Raji (cell line): Measurements from ENCODE around the gene PSME3IP1.
A peak's percentile ranks its signal among the peaks of the same experiment; 100 is the strongest.

Source experiments
- POLR2A ChIP-seq: IDR thresholded peaks from 2 replicates; pipeline ENCODE4 v1.6.1; 2011; ENCODE audit warnings: low read depth, low read length, control low read depth; ENCODE audit not compliant: insufficient read depth

The PSME3IP1 gene, protein sequence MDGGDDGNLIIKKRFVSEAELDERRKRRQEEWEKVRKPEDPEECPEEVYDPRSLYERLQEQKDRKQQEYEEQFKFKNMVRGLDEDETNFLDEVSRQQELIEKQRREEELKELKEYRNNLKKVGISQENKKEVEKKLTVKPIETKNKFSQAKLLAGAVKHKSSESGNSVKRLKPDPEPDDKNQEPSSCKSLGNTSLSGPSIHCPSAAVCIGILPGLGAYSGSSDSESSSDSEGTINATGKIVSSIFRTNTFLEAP

DNA sequence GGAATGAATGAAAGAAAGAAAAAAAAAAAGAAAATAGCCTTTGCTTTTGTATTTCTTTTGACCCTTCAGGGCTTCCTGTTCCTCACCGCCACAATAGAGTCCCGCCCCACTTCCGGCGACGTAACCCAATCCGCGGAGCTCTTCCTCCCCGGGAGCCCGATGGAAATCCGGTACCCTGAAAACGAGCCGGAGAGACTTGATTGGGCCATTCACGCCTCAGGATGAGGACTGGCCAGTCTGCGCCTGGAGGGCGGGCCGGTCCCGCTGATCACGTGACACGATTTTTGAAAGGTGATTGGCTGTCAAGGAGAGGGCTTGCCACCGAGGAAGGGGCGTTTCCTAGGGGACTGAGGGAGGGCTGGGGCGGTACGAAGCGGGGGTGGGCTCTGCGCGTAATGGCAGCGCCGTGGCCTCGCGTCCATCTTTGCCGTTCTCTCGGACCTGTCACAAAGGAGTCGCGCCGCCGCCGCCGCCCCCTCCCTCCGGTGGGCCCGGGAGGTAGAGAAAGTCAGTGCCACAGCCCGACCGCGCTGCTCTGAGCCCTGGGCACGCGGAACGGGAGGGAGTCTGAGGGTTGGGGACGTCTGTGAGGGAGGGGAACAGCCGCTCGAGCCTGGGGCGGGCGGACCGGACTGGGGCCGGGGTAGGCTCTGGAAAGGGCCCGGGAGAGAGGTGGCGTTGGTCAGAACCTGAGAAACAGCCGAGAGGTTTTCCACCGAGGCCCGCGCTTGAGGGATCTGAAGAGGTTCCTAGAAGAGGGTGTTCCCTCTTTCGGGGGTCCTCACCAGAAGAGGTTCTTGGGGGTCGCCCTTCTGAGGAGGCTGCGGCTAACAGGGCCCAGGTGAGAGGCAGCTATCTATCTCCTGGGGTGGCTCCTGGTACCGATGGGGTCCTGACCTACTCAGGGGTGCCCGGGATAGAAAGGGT lies at the start of gene PSME3IP1, which contains the start of gene RSPRY1:
Gene PSME3IP1 (minus strand): TSS at position 95 of the 927 bp plus-strand sequence. CDS start 12,185 bp downstream, outside the sequence.
Gene RSPRY1 (plus strand): TSS at position 385 of the 927 bp plus-strand sequence. CDS start 18,330 bp downstream, outside the sequence.
- TF ChIP-seq POLR2A: peak; percentile 79

DNA sequence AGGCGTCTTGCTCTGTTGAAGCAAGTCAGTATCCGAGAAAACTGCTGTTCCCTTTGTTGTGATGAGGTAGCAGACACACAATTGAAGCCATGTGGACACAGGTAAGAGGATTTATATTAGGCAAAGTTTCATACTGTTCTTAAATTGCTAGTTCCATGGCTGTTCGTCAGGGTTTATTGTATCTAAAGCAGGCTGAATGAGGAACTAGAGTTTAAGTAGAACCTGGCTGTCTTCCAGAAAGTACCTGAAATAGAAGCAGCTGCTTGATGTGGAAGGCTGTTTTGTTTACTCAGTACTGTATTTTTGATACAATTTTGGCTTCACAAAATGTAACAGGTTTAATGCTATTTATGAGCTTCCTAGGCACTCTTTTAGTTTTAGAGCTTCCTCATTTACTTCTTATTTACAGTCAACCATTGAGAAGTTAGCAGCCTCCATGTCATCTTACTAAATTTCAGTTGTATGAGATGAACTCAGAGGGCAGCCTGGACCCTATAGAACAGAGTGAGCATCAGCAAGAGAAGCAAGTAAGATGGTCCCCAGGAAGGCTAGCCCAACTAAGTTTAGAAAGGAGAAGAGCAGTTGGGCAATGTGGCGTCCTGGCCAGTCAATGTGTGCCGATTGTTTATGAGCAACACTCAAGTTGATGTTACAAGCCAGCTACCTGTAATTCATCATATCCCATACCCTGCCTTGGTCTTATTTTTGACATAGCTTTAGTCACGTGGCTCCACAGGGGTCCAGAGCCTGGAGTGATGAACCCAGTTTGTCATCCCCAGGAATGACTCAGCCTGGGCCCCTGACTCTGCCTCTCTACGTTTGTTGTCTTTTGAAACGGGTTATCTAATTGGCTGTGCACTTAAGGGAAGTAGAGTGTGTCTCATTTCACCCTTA lies 49.5 kb upstream of the PSME3IP1 start:
- peak; percentile 33; the same call in 1 of the 2 replicates for TF ChIP-seq POLR2A

DNA sequence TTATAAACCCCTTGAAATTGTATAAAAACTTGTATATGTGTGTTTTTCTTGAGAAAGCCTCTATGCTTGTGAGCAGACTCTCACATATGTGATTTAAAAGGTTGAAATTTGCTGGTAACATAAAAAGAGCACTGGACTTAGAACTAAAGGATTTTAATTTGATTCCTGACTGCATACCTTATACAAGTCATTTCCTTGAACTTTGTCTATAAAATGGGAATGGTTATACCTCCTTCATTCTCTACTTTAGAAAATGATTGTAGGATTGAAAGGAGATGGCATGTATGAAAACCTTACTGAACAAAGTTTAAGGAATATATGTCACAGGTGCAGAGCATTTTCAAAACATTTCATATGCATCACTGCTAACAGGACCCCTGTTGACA lies 48.9 kb upstream of the PSME3IP1 start:
- no peak for TF ChIP-seq POLR2A

DNA sequence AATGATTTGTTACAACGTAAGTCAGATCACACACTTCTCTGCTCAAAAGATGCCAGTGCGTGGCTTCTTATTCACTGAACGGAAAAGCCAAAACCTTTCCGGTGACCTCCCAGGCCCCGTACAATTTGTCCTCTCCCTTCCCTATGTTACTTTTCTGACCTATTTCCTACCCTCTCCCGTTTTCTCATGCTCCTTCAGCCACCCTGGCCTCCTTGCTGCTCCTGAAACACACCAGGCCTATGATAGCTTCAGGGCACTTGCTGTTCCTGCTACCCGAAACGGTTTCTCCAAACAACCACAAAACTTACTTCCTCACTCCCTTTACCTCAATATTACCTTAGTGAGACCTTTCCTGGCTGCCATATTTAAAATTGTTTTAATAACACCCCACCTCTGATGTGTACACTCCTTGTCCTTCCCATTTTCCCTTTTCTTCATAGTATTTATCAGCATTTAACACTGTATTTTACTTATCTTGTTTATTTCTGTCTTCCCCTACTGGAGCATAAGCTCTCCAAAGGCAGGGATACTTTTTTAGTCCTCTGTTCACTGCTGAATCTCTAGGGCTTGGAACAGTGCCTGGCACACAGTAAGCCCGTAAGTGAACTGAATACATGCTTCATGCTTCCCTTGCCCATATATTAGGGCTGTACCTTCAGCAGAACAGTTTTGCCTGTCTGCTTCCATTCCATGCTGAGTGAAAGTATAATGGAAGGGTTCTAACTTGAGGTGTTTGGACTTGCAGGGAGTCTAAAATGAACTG lies 48.3 kb upstream of the PSME3IP1 start:
- TF ChIP-seq POLR2A: no peak

DNA sequence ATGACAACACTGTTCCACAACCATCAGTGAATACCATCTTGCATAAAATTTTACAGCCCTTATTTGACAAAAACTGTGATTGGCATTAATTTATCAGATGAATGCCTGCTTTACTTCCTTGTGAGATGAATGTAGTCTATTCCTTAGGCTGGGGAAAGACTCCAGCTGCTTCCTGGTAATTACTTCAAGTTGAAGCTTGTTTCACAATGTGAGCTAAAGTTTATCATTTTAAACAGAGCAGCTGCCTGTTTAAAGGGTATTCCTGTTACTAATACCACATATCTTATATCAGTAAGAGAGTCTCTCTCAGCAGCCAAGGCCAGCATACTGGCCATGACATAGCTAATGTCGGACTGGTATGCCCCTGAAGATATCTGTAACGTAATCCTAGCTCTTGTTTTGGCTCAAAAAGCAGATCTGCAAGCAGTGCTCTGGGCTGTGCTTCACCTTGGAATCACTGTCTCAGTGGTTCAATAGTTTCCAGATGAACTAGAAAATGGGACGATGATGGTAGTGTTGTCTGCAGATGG lies 46.0 kb upstream of the PSME3IP1 start:
- TF ChIP-seq POLR2A: no peak

DNA sequence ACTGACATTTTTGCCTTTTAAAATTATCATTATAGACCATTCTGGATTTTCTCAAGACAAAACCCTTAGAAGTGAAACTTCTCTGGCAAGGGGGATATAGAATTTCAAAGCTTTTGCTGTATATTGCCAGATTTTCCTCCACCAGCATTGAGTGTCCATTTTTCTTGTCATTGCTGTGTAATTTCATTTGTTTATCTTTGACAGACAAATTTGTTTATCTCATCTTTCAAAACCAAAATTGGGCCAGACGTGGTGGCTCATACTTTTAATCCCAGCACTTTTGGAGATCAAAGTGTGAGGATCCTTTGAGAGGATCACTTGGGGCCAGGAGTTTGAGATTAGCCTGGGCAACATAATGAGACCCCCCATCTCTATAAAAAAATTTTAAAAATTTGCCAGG lies 43.2 kb upstream of the PSME3IP1 start:
- TF ChIP-seq POLR2A: no peak

DNA sequence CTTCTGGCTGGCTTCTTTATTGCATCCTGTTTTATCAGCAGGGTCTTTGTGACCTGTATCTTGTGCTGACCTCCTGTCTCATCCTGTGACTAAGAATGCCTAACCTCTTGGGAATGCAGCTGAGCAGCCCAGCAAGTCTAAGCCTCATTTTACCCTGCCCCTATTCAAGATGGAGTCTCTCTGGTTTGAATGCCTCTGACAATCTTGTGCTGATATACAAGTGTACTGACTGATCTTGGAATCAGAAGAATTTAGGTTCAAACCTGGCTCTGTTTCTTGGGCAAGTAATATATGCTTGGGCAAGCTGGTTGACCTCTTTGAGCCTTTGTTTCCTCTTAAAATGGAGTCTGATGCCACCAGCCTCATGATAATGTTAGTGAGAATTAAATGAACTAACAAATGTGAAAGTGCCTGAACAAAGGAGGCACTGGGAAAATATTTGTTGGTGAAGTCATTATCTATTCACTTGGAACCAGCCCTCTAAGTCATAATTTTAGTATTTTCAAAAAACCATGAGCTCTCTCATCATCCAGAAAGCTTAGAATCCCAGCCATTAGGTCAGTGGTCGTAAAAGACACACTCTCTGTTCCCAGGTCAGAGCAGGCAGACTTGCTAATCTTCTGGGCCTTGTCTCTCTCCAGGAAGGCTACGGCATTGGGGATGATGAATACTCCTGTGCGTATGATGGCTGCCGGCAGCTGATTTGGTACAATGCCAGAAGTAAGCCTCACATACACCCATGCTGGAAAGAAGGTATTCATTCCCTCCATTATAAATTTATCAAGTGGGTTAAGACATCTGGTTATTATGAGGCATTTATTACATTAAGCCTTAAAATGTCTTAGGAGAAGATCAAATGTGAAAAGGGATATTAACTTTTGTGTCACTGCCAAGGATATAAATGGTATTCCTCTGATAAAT lies 41.1 kb upstream of the PSME3IP1 start:
- no peak for TF ChIP-seq POLR2A

DNA sequence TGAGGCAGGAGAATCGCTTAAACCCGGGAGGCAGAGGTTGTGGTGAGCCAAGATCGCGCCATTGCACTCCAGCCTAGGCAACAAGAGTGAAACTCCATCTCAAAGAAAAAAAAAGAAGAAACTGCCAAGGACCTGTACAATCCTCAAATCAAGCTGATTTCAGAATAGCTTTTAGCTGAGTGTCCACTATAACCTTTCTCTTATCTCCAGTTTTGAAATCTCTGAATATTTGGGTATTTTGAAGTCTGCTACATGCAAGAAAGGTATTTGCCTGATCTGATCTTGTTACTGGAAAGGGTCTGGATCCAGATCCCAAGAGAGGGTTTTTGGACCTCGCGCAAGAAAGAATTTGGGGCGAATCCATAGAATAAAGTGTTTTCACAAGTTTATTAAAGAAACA lies 40.1 kb upstream of the PSME3IP1 start:
- no peak for TF ChIP-seq POLR2A

DNA sequence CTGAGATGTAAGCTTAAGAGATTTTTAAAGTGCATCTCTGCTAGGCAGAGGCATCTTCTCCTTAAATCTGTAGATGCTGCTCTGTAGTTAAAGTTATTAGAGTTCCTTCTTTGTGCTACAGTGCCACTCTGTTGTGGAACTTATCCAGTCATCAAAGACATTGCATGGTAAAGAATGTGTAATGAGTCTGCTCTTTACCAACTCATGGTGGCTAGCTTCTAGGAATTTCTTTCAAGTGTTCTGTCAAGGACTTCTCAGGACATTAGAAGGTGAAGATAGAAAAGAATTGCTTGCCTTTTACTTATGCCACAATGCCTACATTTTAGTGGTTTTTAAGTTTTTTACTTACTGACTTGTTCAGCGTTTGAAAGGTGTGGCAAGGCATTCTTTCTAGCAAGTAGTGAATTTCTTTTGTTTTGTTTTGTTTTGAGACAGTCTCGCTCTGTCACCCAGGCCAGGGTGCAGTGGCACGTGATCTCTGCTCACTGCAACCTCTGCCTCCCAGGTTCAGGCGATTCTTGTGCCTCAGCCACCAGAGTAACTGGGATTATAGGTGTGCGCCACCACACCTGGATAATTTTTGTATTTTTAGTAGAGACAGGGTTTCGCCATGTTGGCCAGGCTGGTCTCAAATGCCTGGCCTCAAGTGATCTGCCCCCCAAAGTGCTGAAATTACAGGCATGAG lies 39.0 kb upstream of the PSME3IP1 start:
- TF ChIP-seq POLR2A: no peak

DNA sequence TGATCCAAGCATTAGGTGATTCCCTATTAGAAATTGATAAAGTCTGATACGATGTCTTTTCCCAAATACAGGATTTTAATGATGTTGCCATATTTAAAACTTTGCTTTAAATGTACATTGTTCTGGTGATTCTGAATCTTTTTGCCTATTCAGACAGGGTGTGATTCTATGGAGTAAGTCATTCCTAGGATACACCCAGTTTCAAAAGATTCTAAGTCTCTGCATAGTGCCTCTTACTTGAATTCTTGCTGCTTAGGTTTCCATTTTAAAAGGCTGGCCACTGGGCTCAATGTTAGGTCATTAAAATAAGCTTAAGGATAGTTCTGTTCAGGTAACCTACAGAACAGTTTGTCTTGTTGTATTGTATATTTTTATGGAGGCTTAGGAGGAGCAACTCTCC lies 37.2 kb upstream of the PSME3IP1 start:
- no peak for TF ChIP-seq POLR2A

DNA sequence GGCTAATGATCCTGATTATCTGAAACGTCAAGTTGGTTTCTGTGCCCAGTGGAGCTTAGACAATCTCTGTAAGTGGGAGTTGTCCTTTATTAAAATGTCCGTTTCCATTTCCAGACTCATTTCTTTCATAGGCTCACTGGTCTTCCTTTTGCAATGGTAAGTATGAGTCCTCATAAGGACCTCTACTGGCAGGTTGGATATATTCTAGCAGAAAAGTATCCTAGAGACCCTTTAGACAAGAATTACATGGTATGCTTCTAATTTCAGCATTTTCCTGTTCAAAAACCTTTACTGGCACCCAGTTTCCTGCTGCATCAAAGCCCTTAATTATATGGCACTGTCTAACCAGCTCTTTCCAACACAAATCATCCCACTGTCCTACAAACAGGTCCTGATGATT lies 31.1 kb upstream of the PSME3IP1 start:
- no peak for TF ChIP-seq POLR2A

DNA sequence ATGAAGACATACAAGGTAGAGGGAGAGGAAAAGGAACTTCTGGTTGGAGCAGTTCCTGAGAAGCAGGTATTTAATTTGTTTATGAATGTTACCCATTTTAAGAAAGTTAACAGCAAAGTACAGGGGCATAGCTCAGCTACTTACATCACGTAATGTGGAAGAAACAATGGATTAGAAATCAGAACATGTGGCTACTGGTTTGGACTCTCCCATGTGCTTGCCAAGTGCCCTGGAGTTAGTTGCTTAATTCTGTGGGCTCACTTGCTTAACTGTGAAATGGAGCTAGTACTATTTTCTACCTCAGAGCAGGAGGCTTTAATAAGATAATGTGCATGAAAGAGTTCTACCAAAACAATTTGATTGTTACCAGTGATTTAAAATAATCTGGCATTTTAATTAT lies 27.6 kb upstream of the PSME3IP1 start:
- TF ChIP-seq POLR2A: no peak
